ENCODE data around the gene ADAP1.

ADAP1 gene

DNA sequence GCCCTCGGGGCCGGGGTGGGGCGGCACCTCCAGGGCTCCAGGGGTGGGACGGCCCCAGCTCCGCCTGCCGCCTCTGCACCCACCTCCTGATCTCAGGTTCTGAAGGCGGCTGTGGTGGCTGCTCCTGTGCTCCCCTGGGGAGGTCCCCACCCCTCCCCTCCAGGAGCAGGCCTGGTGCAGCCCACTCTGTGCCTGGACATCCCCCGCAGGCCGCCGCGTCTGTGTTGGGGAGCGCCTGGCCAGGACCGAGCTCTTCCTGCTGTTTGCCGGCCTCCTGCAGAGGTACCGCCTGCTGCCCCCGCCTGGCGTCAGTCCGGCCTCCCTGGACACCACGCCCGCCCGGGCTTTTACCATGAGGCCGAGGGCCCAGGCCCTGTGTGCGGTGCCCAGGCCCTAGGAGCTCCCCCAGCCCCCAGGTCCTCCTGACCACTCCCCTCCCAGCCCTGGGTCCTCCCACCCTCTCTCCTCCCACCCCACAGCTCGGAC lies 34.0 kb upstream of the ADAP1 start:
- DNase-seq (ENCODE audit: low read depth) = no peak

DNA sequence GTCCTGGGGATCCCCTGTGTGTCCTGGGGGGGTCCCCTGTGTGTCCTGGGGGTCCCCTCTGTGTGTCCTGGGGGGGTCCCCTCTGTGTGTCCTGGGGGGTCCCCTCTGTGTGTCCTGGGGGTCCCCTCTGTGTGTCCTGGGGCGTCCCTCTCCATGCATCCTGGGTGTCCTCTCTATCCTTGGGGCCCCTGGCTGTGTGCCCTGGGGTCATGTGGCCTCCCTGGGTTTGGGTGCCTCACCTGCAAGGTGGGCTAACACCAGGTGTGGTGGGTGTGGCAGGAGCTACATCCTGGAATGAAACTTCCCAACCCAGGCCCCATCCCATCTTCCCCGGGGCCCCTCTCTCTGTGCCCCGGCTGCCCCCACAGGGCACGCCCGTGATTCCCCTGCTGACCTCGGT lies 33.4 kb upstream of the ADAP1 start:
- no peak for DNase-seq (ENCODE audit: low read depth)

- DNase-seq (ENCODE audit: low read depth) = no peak
Measured at GRCh38 chr7:986766-987751, 32.6 kb upstream of the ADAP1 start.

DNA sequence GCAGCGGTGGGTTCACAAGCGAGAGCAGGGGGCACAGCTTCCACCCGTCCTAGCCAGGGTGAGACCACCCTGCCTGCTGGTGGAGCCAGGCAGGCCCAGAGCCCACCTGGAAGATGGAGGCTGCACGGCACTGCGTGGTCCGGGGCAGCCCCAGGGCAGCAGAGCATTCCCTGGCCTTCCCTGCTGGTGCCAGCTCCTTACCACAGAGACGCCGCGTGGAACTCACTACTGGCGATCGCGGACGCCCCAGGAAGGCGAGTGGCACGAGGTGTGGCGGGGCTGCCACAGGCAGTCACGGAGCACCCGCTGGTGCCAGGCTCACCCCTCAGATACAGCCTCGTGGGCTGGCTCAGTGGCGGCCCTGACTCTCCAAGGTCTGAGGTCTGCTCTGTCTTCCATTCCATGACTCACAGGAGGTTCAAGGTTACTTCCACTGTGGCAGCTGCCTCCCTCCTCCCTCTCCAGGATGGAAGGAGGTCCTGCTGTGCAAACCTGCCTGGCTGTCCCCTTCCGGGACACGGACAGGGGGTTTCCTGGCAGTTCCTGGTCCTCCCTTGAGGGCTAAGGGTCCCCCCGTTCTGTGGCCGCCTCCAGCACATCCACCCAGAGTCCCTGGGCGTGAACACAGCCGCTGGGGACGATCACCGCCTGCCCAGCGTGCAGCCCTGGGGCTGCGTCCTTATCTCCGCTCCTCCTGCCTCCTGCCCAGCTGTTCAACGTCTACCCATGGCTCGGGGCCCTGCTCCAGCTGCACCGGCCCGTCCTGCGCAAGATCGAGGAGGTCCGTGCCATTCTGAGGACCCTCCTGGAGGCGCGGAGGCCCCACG lies 31.6 kb upstream of the ADAP1 start:
- DNase-seq (ENCODE audit: low read depth) = no peak

DNA sequence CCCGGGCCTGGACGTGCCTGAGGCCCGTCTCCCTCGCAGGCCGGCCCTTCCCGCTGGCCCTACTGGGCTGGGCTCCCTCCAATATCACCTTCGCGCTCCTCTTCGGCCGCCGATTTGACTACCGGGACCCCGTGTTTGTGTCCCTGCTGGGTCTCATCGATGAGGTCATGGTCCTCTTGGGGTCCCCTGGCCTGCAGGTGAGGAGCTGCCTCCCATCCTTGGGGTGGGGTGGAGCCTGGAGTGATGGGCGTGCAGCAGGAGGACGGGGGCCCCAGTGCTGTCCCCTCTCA lies 30.6 kb upstream of the ADAP1 start:
- no peak for DNase-seq (ENCODE audit: low read depth)

- DNase-seq (ENCODE audit: low read depth) = no peak
Measured at GRCh38 chr7:984361-985126, 30.1 kb upstream of the ADAP1 start.

GRCh38 chr7:983616-984071 lies 29.2 kb upstream of the ADAP1 start:
- no peak for DNase-seq (ENCODE audit: low read depth)

DNA sequence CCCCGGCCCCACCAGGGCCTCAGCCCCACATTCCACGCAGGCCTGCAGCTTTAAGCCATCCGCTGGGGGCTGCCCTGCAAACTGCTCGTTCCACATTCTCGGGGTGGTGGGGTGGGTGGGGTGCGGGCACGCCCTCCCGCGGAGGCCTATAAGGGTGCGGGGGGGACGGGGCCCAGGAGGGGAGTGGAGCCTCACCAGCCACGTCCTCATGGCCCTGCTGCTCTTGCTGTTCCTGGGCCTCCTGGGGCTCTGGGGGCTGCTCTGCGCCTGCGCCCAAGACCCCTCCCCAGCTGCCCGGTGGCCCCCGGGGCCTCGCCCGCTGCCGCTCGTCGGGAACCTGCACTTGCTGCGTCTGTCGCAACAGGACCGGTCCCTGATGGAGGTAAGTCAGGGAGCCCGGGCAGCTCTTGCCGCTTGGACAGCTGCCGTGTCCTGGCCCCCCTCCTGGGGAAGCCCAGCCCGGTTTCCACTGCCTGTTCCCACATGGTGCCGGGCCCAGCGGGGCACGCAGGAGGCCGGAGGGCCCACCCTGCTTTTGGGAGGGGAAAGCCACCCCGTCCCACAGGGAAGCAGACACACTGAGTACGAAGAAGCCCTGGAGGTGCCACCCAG lies 28.6 kb upstream of the ADAP1 start, which contains the start of gene CYP2W1:
Gene CYP2W1, plus strand, starts transcription at position 178 of the 612 bp plus-strand sequence. Its CDS starts 31 bp downstream, at position 209.
- DNase-seq (ENCODE audit: low read depth) = no peak

GRCh38 chr7:982511-983003 lies 28.1 kb upstream of the ADAP1 start:
- DNase-seq (ENCODE audit: low read depth) = no peak

DNA sequence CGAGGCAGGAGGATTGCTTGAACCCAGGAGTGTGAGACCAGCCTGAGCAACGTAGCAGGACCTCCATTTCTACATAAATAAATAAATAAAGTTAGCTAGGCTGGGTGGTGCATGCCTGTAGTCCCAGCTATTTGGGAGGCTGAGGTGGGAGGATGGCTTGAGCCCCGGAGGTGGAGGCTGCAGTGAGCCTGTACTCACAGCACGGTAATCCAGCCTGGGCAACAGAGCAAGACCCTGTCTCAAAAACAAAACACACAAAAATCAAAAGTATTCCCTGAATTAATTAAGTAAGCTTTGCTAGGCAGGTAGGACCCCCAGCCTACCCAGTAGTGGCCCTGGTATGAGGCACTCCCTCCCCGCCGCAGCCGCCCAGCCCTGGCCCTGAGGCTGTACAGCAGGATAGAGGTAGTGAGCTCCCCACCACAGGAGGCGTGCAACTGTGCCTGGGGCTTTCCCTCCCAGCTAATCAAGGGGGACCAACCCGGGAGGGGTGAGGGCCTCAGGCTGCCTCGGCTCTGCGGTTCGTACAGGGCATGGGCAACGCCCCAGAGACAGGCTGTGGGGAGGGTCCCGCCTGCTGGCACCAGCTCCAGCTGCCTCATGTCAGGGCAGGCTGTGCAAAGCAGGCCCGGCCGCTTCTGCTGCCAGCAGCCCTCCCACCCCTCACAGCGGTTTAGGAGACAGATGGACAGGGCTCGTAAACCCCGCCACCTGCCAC lies 27.5 kb upstream of the ADAP1 start:
- DNase-seq (ENCODE audit: low read depth) = no peak

- DNase-seq (ENCODE audit: low read depth) = no peak
Measured at GRCh38 chr7:979886-980571, 25.5 kb upstream of the ADAP1 start.

- no peak for DNase-seq (ENCODE audit: low read depth)
Measured at GRCh38 chr7:979151-979550, 24.7 kb upstream of the ADAP1 start.

DNA sequence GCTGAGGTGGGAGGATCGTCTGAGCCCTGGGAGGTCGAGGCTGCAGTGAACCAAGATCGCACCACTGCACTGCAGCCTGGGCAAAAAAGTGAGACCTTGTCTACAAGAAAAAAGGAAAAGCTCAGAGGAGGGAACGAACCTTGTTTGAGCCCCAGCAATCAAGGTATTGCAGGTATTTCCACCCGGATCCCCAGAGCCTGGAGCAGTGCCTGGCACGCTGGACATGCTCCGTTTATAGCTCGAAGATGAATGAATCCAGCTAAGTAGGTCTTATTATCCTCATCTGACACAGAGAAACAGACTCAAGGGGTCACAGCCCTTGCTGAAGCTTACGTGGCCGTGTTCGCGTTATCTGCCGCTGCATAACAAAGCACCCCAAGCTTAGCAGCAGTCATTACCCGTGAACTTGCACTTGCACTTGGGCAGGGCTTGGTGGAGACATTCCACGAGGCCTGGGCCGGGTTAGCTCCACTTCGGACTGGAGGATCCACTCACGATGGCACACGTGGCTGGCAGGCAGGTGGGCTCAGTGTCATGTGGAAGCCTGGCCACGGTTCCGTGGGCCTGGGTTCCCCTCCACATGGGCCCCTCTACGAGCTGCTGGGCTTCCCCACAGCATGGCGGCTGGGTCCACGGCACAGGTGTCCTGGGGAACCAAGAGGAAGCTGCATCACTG lies 24.1 kb upstream of the ADAP1 start:
- DNase-seq (ENCODE audit: low read depth) = no peak

GRCh38 chr7:978049-978346 lies 23.5 kb upstream of the ADAP1 start:
- no peak for DNase-seq (ENCODE audit: low read depth)

DNA sequence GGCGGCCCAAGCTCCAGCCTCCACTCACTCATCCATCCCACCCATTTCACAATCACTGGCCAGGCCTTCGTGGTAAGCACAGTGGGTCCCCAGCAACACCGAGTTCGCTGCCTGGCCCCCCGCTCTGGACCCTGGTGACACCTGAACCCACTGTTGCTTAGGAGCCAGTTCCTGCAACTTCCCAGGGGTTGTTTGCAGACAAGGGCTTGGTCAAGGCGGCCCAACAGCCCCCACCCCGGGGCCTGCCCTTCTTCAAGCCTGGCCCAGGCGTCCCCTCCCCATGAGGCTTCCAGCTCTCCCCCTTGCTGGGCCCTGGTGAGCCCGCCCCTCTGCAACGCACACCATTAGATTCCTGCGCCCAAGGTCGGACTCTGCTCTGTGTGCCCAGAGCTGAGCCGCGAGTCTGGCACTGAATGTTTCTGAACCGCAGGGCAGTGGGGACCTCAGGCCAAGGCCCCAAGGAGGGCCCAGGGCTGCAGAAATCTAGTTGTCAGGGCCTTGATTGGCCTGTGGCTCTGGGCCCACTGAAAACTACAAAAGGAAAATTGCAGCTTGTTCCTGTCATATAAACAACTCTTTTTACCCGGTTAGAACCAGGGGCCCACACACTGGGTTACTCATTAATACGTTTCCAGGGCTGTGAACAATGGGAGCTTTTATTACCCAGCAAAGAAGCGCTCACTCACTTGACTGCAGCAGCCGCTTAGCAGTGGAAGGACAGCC lies 23.0 kb upstream of the ADAP1 start:
- DNase-seq (ENCODE audit: low read depth) = no peak

GRCh38 chr7:976901-977325 lies 22.4 kb upstream of the ADAP1 start:
- no peak for DNase-seq (ENCODE audit: low read depth)

GRCh38 chr7:975702-976473 lies 21.4 kb upstream of the ADAP1 start:
- no peak for DNase-seq (ENCODE audit: low read depth)

Data from activated T-cell treated with anti-CD3 and anti-CD28 coated beads for 48 hours (primary cell).